Right atrium auricular region (tissue), 2 donors: ENCODE data around the gene RBM38. TPM values are rescaled to one million over a fixed set of nuclear protein-coding genes. Genes with fewer than 3 reads are reported as not detected.

Source experiments
- DNase-seq: peaks from one replicate; pipeline ENCODE4 v3.0.0-alpha.2; 2019; ENCODE audit warnings: low spot score
- H3K27ac ChIP-seq, 2 donors: fragments of 200-600 bp; sonication (generic); 1 replicate in 1 of 2; 2 replicates in 1 of 2; pipeline ENCODE4 v1.5.1; 2016 to 2019
- H3K27me3 ChIP-seq, 2 donors: fragments of 200-600 bp; sonication (generic); one replicate each; pipeline versions ENCODE4 v1.5.1 to v1.6.0; 2017 to 2019
- H3K36me3 ChIP-seq: fragments of 200-600 bp; sonication (generic); one replicate; pipeline ENCODE4 v1.5.1; 2016
- H3K4me1 ChIP-seq, 2 donors: fragments of 200-600 bp; sonication (generic); one replicate each; pipeline versions ENCODE4 v1.5.1 to v1.6.0; 2017 to 2019
- H3K4me3 ChIP-seq, 2 donors: fragments of 200-600 bp; sonication (generic); 1 replicate in 1 of 2; 2 replicates in 1 of 2; pipeline ENCODE4 v1.5.1; 2017 to 2019; ENCODE audit warnings: mild to moderate bottlenecking in 1 of 2, moderate library complexity in 1 of 2
- H3K9me3 ChIP-seq, 2 donors: fragments of 200-600 bp; sonication (generic); one replicate each; pipeline ENCODE4 v1.5.1; 2019
- total RNA-seq, 2 donors: library from RNA; depleted of rRNA; stranded (reverse); fragments of >200 nt; gene quantifications; one replicate each; pipeline ENCODE4 v1.1.0, GENCODE V29; 2016
- TF ChIP-seq, protein P1 (sequence below), 2 donors: fragments of 200-600 bp; sonication (generic); IDR thresholded peaks; one replicate each; pipeline ENCODE4 v1.5.1; 2019; ENCODE audit warnings: antibody characterized with exemption in 2 of 2

RBM38 gene
- total RNA-seq, 2 donors from 2014 or later = 127 to 151 TPM

DNA sequence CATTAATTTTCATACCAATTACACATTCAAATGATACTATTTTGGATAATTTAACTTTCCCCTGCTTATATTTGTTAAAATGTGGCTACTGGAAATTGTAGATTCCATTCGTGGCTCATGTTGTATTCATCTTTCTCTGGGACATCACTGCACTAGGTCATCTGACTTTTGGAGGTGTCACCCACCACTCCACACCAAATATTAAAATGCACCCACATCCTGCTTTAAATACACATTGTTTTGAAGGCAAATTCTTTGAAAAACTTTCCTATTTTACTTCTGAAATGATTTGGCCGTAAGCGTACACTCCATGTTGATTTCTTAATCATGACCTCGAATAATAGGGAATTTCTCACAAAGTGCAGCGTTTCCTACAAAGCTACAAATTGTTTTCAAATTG lies 8.7 kb upstream of the RBM38 start:
- H3K36me3 ChIP-seq = peaks cover 18% of the 10 kb centered on the region
- H3K9me3 ChIP-seq = no peaks in the 10 kb centered on the region
- DNase-seq = no peak
- H3K27ac ChIP-seq = no peak overlapping the region
- H3K27me3 ChIP-seq = no peaks in the 10 kb centered on the region
- no peak overlapping the region for H3K4me3 ChIP-seq
- TF ChIP-seq, protein P1, sequence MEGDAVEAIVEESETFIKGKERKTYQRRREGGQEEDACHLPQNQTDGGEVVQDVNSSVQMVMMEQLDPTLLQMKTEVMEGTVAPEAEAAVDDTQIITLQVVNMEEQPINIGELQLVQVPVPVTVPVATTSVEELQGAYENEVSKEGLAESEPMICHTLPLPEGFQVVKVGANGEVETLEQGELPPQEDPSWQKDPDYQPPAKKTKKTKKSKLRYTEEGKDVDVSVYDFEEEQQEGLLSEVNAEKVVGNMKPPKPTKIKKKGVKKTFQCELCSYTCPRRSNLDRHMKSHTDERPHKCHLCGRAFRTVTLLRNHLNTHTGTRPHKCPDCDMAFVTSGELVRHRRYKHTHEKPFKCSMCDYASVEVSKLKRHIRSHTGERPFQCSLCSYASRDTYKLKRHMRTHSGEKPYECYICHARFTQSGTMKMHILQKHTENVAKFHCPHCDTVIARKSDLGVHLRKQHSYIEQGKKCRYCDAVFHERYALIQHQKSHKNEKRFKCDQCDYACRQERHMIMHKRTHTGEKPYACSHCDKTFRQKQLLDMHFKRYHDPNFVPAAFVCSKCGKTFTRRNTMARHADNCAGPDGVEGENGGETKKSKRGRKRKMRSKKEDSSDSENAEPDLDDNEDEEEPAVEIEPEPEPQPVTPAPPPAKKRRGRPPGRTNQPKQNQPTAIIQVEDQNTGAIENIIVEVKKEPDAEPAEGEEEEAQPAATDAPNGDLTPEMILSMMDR (IDR thresholded peaks at IDR 0.05) = no peak
- peaks cover 0 to 14% of the 10 kb centered on the region in 2 donors for H3K4me1 ChIP-seq

DNA sequence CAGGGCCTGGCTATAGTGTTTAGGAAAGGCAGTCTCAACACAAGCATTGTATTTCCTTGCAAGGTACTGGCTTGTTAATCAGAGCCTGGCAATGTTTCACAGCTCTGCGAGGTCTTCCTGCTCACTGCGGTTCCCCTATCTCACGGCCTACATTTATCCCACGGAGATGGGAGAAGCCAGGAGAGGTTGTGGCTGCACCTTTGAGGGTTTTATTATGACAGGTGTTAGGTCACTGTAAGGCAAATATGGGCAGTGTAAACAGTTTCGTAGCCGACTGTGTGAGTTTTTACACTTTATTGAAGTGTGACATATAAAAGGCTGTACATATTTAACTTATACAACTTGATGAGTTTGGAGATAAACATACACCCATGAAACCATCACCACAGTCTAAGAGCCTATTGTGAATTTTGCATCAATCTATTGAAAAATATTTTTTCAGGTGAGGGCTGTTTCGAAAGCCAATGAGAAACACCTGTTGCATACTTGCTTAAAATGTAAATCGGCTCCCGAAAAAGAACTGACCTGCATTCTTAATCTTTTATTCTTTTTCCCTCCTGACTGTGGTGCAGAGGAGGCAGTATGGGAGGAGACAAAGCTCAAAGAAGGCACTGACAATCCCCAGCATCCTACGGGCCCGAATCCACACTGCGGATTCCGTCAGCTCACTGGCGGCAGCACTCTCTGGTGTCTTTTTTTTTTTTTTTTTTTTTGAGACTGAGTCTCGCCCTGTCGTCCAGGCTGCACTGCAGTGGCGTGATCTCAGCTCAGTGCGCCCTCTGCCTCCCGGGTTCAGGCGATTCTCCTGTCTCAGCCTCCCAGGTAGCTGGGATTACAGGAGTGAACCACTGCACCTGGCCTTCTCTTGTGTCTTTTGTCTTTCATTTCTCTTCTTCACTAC lies 7.5 kb upstream of the RBM38 start:
- Histone ChIP-seq H3K4me3 (no peak overlapping the region), H3K4me1 (peaks cover 0 to 17% of the 10 kb centered on the region in 2 donors), H3K27me3 (no peaks in the 10 kb centered on the region), H3K36me3 (peaks cover 6% of the 10 kb centered on the region), H3K9me3 (no peaks in the 10 kb centered on the region), H3K27ac (no peak overlapping the region)
- TF ChIP-seq, protein P1 (IDR thresholded peaks at IDR 0.05) = no peak
- no peak for DNase-seq

DNA sequence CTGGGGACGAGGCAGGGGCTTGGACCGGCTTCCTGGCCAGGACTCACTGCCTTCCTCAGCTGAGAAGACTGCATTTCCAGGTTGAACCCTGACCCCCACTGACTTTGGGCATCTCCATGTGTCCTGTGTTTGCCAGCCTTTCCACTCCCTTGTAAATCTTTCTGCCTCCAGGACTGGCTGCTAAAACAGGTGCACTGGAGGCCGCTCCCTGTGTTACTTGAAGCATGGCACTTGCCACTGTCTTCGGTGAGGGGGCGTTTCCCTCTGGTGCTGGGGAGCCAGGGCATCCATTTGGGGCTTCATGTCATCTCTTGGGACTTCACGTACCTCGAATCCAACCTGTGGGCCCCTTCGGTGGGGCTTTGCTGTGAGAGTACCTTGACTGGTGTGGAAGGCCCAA lies 6.7 kb upstream of the RBM38 start:
- Histone ChIP-seq H3K27me3 (no peaks in the 10 kb centered on the region), H3K36me3 (no peaks in the 10 kb centered on the region), H3K27ac (no peak overlapping the region), H3K9me3 (no peaks in the 10 kb centered on the region), H3K4me3 (no peak overlapping the region), H3K4me1 (peaks cover 0 to 23% of the 10 kb centered on the region in 2 donors)
- no peak for DNase-seq
- TF ChIP-seq, protein P1 (IDR thresholded peaks at IDR 0.05) = no peak

DNA sequence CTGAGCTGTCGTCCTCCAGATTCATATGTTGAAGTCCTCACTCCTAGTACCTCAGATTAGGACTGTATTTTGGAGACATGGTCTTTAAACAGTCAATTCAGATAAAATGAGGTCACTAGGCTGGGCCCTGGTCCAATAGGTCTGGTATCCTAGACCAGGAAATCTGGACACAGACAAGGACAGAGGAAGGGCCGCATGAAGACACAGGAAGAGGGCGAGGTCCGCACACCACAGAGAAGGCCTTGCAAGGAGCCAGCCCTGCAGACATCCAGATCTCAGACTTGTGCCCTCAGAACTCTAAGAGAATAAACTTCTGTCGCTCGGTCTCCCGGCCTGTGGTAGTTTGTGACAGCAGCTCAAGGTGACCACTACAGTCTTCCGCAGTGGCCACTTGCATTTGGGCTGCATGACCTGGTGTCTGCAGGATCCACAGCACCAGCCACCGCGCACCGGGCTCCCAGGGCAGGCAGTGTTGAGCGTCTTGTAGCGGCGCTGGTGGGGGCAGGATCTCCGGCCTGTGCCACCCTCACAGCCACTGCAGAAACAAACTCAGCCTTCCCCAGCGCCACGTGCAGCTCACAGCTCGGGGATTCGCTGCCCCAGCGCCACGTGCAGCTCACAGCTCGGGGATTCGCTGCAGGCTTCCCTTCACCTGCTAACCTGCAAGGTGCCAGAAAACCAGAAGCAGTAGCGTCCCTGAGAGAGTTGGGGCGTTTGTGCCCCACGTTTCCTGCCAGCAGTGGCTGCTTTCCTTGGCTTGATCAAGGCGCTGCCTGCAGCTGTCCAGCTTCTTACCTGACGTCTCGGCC lies 6.0 kb upstream of the RBM38 start:
- DNase-seq = no peak
- Histone ChIP-seq H3K9me3 (no peaks in the 10 kb centered on the region), H3K27ac (no peak overlapping the region)

DNA sequence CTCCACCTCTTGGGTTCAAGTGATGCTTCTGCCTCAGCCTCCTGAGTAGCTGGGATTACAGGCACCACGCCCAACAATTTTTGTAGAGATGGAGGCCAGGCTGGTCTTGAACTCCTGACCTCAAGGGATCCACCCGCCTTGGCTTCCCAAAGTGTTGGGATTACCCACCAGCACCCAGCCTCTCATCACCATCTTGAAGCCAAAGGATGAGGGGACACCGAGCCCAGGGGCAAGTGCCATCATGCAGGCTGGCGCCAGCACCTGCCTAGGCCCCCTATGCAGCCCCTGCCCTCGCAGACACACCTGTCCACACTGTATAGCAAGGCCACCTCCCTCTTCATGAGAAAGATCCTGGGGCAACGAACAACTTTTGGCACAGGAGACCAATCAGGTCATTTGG lies 5.3 kb upstream of the RBM38 start:
- H3K9me3 ChIP-seq = no peaks in the 10 kb centered on the region
- TF ChIP-seq, protein P1 (IDR thresholded peaks at IDR 0.05) = no peak

More for the DNA sequence above, 6.0 kb upstream of the RBM38 start:
- H3K4me1 ChIP-seq = peaks cover 0 to 30% of the 10 kb centered on the region in 2 donors
- TF ChIP-seq, protein P1 (IDR thresholded peaks at IDR 0.05) = no peak
- H3K36me3 ChIP-seq = no peaks in the 10 kb centered on the region
- no peaks in the 10 kb centered on the region for H3K27me3 ChIP-seq
- H3K4me3 ChIP-seq = no peak overlapping the region

More for the DNA sequence above, 5.3 kb upstream of the RBM38 start:
- H3K27me3 ChIP-seq = no peaks in the 10 kb centered on the region
- peaks cover 0 to 38% of the 10 kb centered on the region in 2 donors for H3K4me1 ChIP-seq
- no peak overlapping the region for H3K27ac ChIP-seq
- DNase-seq = no peak
- H3K4me3 ChIP-seq = no peak overlapping the region
- no peaks in the 10 kb centered on the region for H3K36me3 ChIP-seq
